ENCODE results near the gene FOXR1. TPM values are rescaled to one million over a fixed set of nuclear protein-coding genes. Genes with fewer than 3 reads are reported as not detected.

FOXR1 gene
- polyA plus RNA-seq, 1 donor from 2014 or later: not detected

GRCh38 chr11:118957549-118957948 lies 14.0 kb upstream of the FOXR1 start:
- Histone ChIP-seq H4K20me1 (ENCODE audit: insufficient read depth) (no peaks in the 10 kb centered on the region), H3K4me2 (ENCODE audit: low read length) (no peak overlapping the region), H2AFZ (ENCODE audit: low read depth, low read length) (no peak overlapping the region), H3K27me3 (ENCODE audit: insufficient read depth, low read depth, low read length) (no peaks in the 10 kb centered on the region), H3K9me3 (ENCODE audit: low read length) (no peaks in the 10 kb centered on the region), H3K36me3 (ENCODE audit: insufficient read depth, low read length) (no peaks in the 10 kb centered on the region), H3F3A (ENCODE audit: insufficient read depth, low read length, poor library complexity, severe bottlenecking) (peaks cover 5% of the 10 kb centered on the region), H3K79me2 (replicated peaks; ENCODE audit: insufficient read depth, low read length) (no peaks in the 10 kb centered on the region), H3K9ac (ENCODE audit: low read length) (no peak overlapping the region), H3K27ac (ENCODE audit: low read length) (no peak overlapping the region), H3K4me3 (ENCODE audit: low read length) (no peak overlapping the region), H3K9me2 (ENCODE audit: insufficient read depth, low read length) (no peaks in the 10 kb centered on the region)
- TF ChIP-seq POLR2AphosphoS5 (IDR thresholded peaks at IDR 0.05) (no peak), SMC3 (conservative IDR thresholded peaks at IDR 0.05; ENCODE audit: poor library complexity) (no peak), EZH2 (IDR thresholded peaks at IDR 0.05; ENCODE audit: borderline replicate concordance, insufficient read depth, low read length, poor library complexity, severe bottlenecking) (no peak), MXI1 (conservative IDR thresholded peaks at IDR 0.05; ENCODE audit: poor library complexity, severe bottlenecking) (no peak), RAD21 (conservative IDR thresholded peaks at IDR 0.05) (no peak), CTCF (IDR thresholded peaks at IDR 0.05; ENCODE audit: poor library complexity, severe bottlenecking) (no peak), TAF1 (IDR thresholded peaks at IDR 0.05; ENCODE audit: low read depth) (no peak), REST (IDR thresholded peaks at IDR 0.05; ENCODE audit: borderline replicate concordance) (no peak), EP300 (conservative IDR thresholded peaks at IDR 0.05; ENCODE audit: poor library complexity, severe bottlenecking) (no peak)

GRCh38 chr11:118957968-118958367 lies 13.6 kb upstream of the FOXR1 start:
- Histone ChIP-seq H3K27me3 (ENCODE audit: insufficient read depth, low read depth, low read length) (no peaks in the 10 kb centered on the region), H3K4me2 (ENCODE audit: low read length) (no peak overlapping the region), H3F3A (ENCODE audit: insufficient read depth, low read length, poor library complexity, severe bottlenecking) (peaks cover under 1% of the 10 kb centered on the region), H3K9me2 (ENCODE audit: insufficient read depth, low read length) (no peaks in the 10 kb centered on the region), H3K27ac (ENCODE audit: low read length) (no peak overlapping the region), H2AFZ (ENCODE audit: low read depth, low read length) (no peak overlapping the region), H3K4me3 (ENCODE audit: low read length) (no peak overlapping the region), H3K9me3 (ENCODE audit: low read length) (no peaks in the 10 kb centered on the region), H3K79me2 (replicated peaks; ENCODE audit: insufficient read depth, low read length) (no peaks in the 10 kb centered on the region), H3K9ac (ENCODE audit: low read length) (no peak overlapping the region), H4K20me1 (ENCODE audit: insufficient read depth) (no peaks in the 10 kb centered on the region), H3K36me3 (ENCODE audit: insufficient read depth, low read length) (no peaks in the 10 kb centered on the region)
- no peak for TF ChIP-seq MXI1 (conservative IDR thresholded peaks at IDR 0.05; ENCODE audit: poor library complexity, severe bottlenecking)
- TF ChIP-seq RAD21 (conservative IDR thresholded peaks at IDR 0.05): no peak
- TF ChIP-seq REST (IDR thresholded peaks at IDR 0.05; ENCODE audit: borderline replicate concordance): no peak
- TF ChIP-seq POLR2AphosphoS5 (IDR thresholded peaks at IDR 0.05): no peak
- TF ChIP-seq CTCF (IDR thresholded peaks at IDR 0.05; ENCODE audit: poor library complexity, severe bottlenecking): no peak
- TF ChIP-seq EP300 (conservative IDR thresholded peaks at IDR 0.05; ENCODE audit: poor library complexity, severe bottlenecking): no peak
- no peak for TF ChIP-seq TAF1 (IDR thresholded peaks at IDR 0.05; ENCODE audit: low read depth)
- TF ChIP-seq SMC3 (conservative IDR thresholded peaks at IDR 0.05; ENCODE audit: poor library complexity): no peak
- TF ChIP-seq EZH2 (IDR thresholded peaks at IDR 0.05; ENCODE audit: borderline replicate concordance, insufficient read depth, low read length, poor library complexity, severe bottlenecking): no peak

Measured in neural cell (in vitro differentiated cells).